ENCODE results near the gene MEA1.

- TF ChIP-seq POLR2A (IDR thresholded peaks at IDR 0.05) = no peak
- TF ChIP-seq, protein P1, sequence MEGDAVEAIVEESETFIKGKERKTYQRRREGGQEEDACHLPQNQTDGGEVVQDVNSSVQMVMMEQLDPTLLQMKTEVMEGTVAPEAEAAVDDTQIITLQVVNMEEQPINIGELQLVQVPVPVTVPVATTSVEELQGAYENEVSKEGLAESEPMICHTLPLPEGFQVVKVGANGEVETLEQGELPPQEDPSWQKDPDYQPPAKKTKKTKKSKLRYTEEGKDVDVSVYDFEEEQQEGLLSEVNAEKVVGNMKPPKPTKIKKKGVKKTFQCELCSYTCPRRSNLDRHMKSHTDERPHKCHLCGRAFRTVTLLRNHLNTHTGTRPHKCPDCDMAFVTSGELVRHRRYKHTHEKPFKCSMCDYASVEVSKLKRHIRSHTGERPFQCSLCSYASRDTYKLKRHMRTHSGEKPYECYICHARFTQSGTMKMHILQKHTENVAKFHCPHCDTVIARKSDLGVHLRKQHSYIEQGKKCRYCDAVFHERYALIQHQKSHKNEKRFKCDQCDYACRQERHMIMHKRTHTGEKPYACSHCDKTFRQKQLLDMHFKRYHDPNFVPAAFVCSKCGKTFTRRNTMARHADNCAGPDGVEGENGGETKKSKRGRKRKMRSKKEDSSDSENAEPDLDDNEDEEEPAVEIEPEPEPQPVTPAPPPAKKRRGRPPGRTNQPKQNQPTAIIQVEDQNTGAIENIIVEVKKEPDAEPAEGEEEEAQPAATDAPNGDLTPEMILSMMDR (IDR thresholded peaks at IDR 0.05) = no peak
Observed at GRCh38 chr6:42993445-42993844, 20.3 kb downstream of the MEA1 start.

Data from adrenal gland (tissue), 5 donors.